Fibroblast of mammary gland (primary cell): ENCODE data around the gene DAO.

Source experiments
- DNase-seq: peaks from one replicate; pipeline ENCODE4 v3.0.0-alpha.2; 2010; ENCODE audit warnings: low read depth
- H3K4me3 ChIP-seq: 2 replicates; pipeline ENCODE4 v1.5.1; 2011; ENCODE audit warnings: low read depth, mild to moderate bottlenecking, low read length, moderate library complexity; ENCODE audit not compliant: control insufficient read depth
- TF ChIP-seq, protein P1 (sequence below): conservative IDR thresholded peaks from 2 replicates; pipeline ENCODE4 v1.5.1; 2011; ENCODE audit warnings: low read depth, low read length, inconsistent platforms; ENCODE audit not compliant: control insufficient read depth, insufficient read depth

Gene DAO

DNA sequence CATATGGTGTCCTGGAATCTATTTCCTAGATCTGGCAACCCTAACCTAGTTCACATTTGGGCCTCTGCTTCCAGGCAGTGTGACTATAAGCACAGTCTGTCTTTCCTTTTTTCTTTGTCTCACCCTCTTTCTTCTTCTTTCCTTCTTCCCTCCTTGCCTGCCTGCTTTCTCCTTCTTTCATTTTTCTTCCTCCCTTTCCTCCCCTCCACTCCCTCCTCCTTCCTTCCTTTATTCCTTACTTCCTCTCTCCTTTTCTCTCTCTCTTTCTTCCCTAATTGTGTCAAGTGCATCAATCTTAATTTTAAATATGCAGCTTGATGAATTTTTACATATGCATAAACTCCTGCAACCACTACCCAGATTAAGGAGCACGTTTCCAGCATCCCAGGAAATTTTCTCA is 4.6 kb upstream of the DAO start:
- TF ChIP-seq, protein P1, sequence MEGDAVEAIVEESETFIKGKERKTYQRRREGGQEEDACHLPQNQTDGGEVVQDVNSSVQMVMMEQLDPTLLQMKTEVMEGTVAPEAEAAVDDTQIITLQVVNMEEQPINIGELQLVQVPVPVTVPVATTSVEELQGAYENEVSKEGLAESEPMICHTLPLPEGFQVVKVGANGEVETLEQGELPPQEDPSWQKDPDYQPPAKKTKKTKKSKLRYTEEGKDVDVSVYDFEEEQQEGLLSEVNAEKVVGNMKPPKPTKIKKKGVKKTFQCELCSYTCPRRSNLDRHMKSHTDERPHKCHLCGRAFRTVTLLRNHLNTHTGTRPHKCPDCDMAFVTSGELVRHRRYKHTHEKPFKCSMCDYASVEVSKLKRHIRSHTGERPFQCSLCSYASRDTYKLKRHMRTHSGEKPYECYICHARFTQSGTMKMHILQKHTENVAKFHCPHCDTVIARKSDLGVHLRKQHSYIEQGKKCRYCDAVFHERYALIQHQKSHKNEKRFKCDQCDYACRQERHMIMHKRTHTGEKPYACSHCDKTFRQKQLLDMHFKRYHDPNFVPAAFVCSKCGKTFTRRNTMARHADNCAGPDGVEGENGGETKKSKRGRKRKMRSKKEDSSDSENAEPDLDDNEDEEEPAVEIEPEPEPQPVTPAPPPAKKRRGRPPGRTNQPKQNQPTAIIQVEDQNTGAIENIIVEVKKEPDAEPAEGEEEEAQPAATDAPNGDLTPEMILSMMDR, result no peak
- no peak overlapping the region for H3K4me3 ChIP-seq
- DNase-seq, result no peak

DNA sequence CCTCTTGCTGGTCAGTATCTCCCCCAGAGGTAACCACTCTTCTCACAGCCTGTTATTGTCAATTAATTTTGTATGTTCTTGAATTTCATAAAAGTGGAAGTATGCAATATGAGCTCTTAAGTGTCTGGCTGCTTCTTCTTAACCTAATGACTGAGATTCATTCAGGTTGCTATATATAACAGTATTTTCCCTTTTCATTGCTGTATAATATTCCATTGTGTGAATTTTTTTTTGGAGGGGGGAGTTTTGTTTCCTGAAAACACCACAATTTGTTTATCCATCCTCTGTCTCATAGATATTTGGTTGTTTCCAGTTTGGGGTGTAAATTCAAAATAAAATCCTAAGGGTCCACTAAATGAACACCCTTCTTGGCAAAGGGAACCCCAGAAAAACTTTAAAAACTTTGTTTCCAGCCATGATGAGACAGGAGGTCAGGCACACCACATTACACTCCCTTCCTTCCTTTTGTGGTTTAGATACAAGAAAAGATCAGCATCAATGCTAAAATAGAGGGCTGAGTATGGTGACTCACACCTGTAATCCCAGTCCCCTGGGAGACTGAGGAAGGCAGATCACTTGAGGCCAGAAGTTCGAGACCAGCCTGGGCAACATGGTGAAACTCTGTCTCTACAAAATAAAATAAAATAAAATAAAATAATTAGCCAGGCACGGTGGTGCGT is 4.1 kb upstream of the DAO start:
- TF ChIP-seq, protein P1, result no peak
- peak; percentile 33 for DNase-seq
- no peak overlapping the region for H3K4me3 ChIP-seq

DNA sequence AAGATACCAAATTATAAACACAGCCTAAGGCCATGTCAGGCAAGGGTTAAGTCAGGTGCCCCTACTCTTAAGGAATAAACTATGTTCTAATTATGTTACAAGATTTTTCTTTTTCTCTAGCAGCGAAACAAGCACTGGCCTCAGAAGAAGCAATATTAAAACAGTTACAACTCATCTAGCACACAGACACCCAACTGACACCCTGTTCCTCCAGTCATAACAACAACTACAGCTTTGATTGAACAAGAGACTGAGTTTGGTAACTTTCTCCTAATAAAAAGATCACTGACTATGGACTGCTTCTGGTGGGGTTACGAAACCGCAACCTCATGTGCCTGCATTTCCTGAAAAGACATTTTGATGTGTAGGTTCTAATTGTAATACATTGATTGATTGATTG is 3.3 kb upstream of the DAO start:
- TF ChIP-seq, protein P1, result no peak
- DNase-seq, result no peak
- H3K4me3 ChIP-seq, result no peak overlapping the region

DNA sequence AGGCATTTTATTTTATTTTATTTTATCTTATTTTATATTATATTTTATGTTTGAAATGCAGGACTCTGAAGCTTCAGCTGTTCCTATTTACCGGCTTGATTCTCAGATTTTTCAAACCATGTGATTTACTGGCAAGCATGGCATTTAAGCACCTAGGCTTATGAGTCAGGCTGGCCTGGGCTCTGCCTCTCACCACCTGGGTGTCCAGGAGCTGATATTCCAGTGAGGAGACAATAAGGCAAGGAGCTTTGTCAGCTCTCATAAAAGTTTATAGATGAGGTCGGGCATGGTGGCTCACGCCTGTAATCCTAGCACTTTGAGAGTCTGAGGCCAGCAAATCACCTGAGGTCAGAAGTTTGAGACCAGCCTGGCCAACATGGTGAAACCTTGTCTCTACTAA is 2.1 kb downstream of the DAO start:
- H3K4me3 ChIP-seq, result no peak overlapping the region
- TF ChIP-seq, protein P1, result no peak
- DNase-seq, result no peak

DNA sequence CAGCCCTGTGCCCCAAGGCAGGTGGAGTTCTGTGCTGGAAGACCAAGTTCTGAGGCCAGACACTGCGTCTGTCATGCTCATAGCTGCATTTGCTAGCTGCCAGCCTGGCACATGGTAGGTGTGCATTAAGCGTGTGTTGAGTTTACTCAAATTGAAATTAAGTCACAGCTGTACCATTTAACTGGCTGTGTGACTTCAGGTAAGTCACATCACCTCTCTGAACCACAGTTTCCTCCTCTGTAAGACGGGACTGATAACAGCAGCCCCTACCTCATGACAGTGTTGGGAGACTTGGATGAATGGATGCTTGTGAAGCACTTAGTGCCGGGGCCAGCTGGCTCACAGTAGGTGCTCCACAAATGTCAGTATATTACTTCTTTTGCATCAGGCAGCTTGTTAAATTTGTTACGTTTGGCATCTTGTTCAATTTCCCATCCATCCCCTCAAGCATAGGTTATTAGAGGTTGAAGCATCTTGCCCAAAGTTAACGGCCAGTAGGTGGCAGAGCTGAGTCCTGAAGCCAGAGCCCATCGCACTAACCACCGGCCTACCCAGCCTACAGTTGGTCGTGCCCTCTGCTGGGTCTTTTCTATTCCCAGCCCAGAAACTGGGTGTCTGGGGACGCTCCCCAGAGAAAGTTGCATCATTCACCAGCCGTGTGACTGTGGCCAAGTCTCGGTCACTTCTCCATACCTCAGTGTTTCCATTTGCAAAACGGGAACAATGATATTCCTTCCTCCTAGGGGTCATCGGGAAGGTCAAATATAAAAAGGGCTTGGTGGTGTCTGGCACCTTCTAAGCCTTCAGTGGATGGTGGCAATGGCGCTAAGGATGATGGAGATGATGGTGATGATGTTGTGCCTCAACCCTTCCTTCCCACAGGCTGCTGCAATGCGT is 4.5 kb downstream of the DAO start:
- DNase-seq, result peak; percentile 42
- no peak overlapping the region for H3K4me3 ChIP-seq
- TF ChIP-seq, protein P1, result peak; percentile 66

DNA sequence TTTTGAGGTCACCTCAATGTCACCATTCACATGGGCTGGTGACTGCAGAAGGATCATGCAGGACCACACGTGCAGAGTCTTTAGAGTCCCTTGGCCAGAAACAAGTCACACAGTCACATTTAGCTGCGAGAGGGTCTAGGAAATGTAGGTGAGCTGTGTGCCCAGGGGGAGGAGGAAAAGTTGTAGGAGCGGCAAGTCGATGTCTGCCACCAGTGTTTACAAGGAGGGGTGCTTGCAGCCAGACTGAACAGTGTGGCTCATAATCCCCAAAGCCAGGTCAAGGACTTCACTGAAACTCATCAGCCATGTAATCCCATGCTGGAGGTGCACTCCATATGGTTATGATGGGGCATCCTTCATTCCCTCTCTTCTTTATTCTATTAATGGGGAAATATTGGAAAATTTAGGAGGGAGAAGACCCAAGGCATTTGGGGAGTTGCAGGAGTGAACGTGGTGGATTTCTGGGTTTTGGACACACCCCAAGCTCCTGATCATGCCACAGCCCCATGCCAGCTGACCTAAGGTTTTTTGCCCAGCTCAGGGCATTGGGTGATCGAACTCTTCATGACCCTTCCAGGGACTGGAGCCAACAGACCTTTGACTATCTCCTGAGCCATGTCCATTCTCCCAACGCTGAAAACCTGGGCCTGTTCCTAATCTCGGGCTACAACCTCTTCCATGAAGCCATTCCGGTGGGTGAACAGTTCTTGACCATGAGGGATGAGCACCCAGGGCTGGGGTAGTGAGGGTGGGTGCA is 7.2 kb downstream of the DAO start:
- no peak for DNase-seq
- TF ChIP-seq, protein P1, result no peak
- H3K4me3 ChIP-seq, result no peak overlapping the region
